GM18870 (cell line): ENCODE measurements around the gene HERC2.

Experiments
- ATAC-seq: cut with Tn5 transposase; IDR thresholded peaks from one replicate; pipeline ENCODE4 v1.9.1; 2021; ENCODE audit warnings: moderate library complexity; ENCODE audit not compliant: unreplicated experiment

HERC2 gene

DNA sequence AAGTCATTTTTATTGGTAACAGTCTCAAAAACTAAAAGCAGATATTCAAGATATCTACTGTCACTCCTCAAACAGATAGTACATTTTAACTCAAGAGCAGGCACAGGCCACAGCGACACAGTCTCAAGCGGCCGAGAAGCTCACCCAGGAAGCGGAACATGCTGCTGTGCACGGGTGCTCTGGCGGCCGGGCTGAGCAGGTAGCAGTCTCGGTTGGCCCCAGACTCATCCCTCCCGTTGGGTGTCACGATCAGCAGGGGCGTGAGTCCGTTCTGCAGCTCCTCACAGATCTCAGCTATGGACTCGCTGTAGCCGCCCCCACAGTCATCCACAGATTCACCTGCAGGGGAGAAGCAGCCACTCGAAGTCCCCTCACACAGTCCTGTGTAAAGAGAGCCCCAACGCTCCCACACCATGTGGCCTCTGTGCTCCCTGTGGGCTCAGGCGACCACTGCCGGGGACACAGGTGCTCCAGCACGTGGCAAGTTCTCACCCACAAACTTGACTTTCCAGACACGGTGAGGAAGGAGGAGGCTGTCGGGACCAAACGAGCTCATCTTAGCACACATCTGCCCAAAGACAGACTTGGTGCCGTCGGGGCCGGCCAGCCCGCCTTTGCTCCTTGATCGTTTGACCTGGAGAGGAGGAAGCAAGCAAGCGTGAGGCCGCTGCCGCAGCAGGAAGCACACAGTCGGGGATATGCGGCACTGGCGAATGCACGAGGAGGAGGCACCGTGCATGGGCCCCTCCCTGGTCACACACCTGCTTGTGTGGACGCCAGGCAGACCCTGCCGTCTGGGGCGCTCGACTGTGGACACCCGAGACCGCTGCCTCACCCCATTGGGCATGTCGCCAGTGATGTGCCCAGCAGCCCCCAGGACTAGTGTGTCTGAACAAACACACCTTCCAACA, 205.2 kb downstream of the HERC2 start:
- ATAC-seq: no peak

DNA sequence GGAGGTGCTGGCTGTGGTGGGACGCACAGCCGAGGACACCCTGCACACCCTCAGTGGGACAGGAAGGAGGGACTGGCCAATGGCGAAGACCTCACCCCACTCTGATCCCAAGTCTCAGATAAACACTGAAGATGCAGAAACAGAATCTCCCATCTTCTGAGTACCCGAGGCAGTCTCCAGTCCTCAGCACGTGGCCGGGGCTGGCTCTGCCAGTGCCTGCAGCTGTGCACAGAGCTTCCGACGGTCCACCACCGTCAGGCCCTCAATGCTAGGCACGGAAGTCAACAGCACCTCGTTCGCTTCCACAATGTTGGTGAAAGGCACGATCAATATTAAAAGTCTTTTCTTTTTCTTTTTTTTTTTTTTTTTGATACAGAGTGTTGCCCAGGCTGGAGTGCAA, 206.1 kb downstream of the HERC2 start:
- ATAC-seq: no peak

DNA sequence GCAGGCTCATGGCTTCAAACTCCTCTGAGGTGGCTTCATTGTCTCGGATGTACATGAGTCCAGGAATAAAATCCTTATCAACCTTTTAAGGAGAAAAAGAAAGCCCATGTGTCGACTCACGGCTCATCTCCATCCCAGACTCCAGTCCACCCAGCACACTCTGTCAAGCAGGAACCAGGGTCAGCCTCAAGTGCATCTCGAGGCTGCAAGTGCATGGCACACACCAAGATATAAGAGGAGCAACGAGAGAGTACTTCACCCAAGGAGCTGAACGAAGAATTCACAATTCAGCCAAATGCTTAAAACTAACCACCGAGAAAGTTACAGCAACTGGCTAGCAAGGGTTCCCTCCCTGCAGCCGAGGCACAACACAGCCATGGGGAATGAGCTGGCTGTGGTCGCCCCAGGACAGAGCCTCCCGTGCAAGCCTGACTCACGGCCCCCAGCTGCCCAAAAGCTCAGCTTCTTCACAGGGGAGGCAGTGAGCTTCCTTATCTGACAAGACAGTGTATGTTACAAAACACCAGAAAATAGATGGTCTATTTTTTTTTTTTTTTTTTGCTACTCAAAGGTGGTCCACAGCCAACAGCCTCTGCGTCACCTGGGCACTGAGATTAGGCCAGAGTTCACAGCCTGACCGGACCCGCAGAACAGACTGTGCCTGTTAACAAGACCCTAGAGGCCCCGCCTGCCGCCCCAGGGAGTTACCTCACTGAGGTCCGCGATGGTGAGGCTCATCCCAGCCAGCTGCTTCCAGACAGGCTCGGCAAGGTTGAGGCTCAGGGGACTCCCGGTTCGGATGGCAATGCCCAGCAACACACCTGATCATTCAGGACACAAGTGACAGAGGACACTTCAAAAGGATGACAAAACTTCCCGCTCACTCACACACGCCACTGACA, 207.0 kb downstream of the HERC2 start:
- ATAC-seq: no peak

- no peak for ATAC-seq
Observed at GRCh38 chr15:28114114-28114455, 207.9 kb downstream of the HERC2 start.

GRCh38 chr15:28113394-28114113, 208.4 kb downstream of the HERC2 start:
- ATAC-seq: no peak

- no peak for ATAC-seq
Observed at GRCh38 chr15:28112962-28113361, 209.0 kb downstream of the HERC2 start.

- ATAC-seq: no peak
Observed at GRCh38 chr15:28112101-28112760, 209.7 kb downstream of the HERC2 start.

GRCh38 chr15:28111543-28111942, 210.4 kb downstream of the HERC2 start:
- ATAC-seq: no peak

DNA sequence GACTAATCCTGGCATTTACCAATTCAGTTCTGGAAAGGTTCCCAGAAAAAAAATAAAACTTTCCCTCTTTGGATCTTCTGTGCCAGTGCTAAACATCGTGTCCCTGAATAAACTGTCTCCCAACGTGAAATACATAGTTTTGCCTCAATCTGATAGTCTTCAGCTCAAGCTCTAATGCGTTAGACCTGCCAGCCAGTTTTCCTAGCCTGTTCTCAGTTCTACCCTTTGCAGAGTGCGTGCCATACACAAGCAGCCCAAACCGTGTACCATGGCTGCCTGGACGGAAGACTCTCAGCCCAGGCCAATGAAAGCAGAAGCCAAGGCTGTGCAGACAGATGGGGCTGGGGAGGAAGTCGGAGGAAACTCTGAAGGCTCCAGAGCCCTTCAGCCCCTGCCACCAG, 211.5 kb downstream of the HERC2 start:
- ATAC-seq: no peak

GRCh38 chr15:28109626-28110455, 212.1 kb downstream of the HERC2 start:
- ATAC-seq: no peak

- no peak for ATAC-seq
Observed at GRCh38 chr15:28107904-28108275, 214.1 kb downstream of the HERC2 start.

GRCh38 chr15:28107111-28107903, 214.7 kb downstream of the HERC2 start:
- no peak for ATAC-seq

- ATAC-seq: no peak
Observed at GRCh38 chr15:28106294-28107110, 215.5 kb downstream of the HERC2 start.

GRCh38 chr15:28105793-28106192, 216.2 kb downstream of the HERC2 start:
- ATAC-seq: no peak

DNA sequence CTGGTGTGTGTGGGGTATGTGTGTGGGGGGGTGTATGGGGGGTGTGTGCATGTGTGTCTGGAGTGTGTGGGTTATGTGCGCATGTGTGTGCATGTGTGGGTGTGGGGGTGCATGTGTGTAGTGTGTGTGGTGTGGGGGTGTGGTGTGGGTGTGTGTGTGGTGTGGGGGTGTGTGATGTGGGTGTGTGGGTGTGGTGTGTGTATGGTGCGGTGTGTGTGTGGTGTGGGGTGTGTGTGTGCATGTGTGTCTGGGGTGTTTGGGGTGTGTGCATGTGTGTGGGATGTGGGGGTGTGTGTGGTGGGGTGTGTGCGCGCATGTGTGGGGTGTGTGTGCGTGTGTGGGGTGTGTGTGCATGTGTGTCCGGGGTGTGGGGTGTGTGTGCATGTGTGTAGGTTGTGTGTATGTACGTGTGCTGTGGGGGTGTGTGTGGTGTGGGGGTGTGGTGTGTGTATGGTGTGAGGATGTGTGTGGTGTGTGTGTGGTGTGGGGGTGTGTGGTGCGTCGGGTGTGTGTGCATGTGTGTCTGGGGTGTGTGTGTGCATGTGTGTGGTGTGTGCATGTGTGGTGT, 216.7 kb downstream of the HERC2 start:
- ATAC-seq: no peak

GRCh38 chr15:28104326-28104725, 217.7 kb downstream of the HERC2 start:
- no peak for ATAC-seq

- ATAC-seq: no peak
Observed at GRCh38 chr15:28103831-28104230, 218.1 kb downstream of the HERC2 start.

DNA sequence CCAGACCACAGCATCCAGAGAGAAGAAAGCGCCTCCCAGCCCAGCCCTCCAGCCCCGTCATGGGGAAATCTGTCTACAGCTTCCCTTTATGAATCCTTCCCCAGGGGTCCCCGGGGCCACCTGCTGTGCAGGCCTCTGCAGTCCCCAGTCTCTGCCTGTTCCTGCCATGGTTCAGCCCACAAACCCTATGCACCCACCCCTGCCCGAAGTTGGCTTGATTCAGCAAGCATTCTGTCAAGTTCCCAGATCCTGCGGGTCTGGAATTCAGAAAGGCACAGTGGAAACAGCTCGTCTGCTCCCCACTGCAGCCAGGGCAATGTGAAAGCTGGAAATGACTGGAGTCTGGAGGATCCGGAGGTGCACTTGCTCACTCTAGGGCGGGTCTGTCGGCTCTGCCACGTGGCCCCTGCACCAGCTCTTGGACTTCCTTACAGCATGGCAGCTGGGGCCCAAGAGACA, 220.0 kb downstream of the HERC2 start:
- no peak for ATAC-seq
